ENCODE data around the gene PBLD. TPM values are rescaled to one million over a fixed set of nuclear protein-coding genes. Genes with fewer than 3 reads are reported as not detected.

PBLD gene
- total and polyA plus RNA-seq, 9 of the 15 experiments (the other 6 are each of a cell fraction or from before 2014, with no cell fraction given), result 1.2 to 4.3 (median 2.5) TPM

DNA sequence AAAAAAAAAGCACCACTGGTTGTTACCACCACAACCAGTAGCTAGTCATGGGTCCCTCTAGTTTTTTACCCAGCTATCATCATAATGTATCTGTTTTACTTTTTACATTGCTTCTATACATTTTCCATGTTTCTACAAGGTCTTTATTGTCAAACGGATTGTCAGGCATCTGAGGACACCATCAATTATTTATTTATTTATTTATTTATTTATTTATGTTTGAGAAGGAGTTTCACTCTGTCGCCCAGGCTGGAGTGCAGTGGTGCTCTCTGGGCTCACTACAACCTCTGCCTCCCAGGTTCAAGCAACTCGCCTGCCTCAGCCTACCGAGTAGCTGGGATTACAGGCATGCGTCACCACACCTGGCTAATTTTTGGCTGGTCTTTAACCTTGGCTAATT lies 29.9 kb downstream of the PBLD start:
- CTCF ChIA-PET (ENCODE audit: low intra/inter-chr PET ratio), result interaction anchor here (0.6 to 1.8 kb wide), 3 partner anchors 91 to 451 kb away, joined by 3 to 11 read pairs (median 4); no protein-coding TSS in a partner anchor
- DNase-seq (ENCODE audit: extremely low read depth in 1 of 4, low spot score in 3 of 4) (no peak), FAIRE-seq (no peak), ATAC-seq (no peak)
- H4K20me1 ChIP-seq (replicated peaks; ENCODE audit: control insufficient read depth, insufficient read depth, low read length), result no peaks in the 10 kb centered on the region
- POLR2A ChIA-PET, result interaction anchor here (1.1 kb wide), 1 partner anchor 29 kb away, joined by 4 read pairs; the partner anchor contains the start of genes HNRNPH3 and PBLD
- no peaks in the 10 kb centered on the region for H3K4me1 ChIP-seq (replicated peaks in 1 of 2; ENCODE audit: control insufficient read depth in 2 of 2, insufficient read depth in 2 of 2, low read length in 2 of 2)
- no peaks in the 10 kb centered on the region for H3K9me1 ChIP-seq (ENCODE audit: control insufficient read depth, insufficient read depth, low read length)
- H3K9ac ChIP-seq (ENCODE audit: insufficient read depth in 1 of 2, low read depth in 2 of 2, low read length in 2 of 2), result no peak overlapping the region
- H3K79me2 ChIP-seq (ENCODE audit: control insufficient read depth, insufficient read depth, low read length), result no peaks in the 10 kb centered on the region
- TF ChIP-seq, protein P1, sequence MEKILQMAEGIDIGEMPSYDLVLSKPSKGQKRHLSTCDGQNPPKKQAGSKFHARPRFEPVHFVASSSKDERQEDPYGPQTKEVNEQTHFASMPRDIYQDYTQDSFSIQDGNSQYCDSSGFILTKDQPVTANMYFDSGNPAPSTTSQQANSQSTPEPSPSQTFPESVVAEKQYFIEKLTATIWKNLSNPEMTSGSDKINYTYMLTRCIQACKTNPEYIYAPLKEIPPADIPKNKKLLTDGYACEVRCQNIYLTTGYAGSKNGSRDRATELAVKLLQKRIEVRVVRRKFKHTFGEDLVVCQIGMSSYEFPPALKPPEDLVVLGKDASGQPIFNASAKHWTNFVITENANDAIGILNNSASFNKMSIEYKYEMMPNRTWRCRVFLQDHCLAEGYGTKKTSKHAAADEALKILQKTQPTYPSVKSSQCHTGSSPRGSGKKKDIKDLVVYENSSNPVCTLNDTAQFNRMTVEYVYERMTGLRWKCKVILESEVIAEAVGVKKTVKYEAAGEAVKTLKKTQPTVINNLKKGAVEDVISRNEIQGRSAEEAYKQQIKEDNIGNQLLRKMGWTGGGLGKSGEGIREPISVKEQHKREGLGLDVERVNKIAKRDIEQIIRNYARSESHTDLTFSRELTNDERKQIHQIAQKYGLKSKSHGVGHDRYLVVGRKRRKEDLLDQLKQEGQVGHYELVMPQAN (IDR thresholded peaks at IDR 0.05; ENCODE audit: borderline replicate concordance), result no peak
- no peak for TF ChIP-seq FOXJ2 (tag; IDR thresholded peaks at IDR 0.05)
- no peaks in the 10 kb centered on the region for H3K27me3 ChIP-seq (ENCODE audit: control insufficient read depth in 2 of 2, insufficient read depth in 2 of 2, low read length in 2 of 2)
- H3K4me2 ChIP-seq (ENCODE audit: insufficient read depth, low read length), result no peak overlapping the region
- intact Hi-C loops (cut with micrococcal nuclease), result loop anchor here (1.0 to 5.0 kb wide), 4 partner anchors 91 to 515 kb away; no protein-coding TSS in a partner anchor
- in situ Hi-C loops (cut with MboI), result loop anchor here (5.0 to 10.0 kb wide), 3 partner anchors 91 to 518 kb away; no protein-coding TSS in a partner anchor
- H3K4me3 ChIP-seq, result no peak overlapping the region
- WGBS (ENCODE audit: insufficient coverage, low coverage, missing lambda C conversion rate), result 46% methylated on average over 5 of the region's 5 CpGs
- no peaks in the 10 kb centered on the region for H3K9me3 ChIP-seq (replicated peaks; ENCODE audit: control insufficient read depth, insufficient read depth, low read depth, low read length)
- H2AFZ ChIP-seq (ENCODE audit: low read depth, low read length), result no peak overlapping the region
- no peaks in the 10 kb centered on the region for H3K36me3 ChIP-seq (ENCODE audit: control insufficient read depth, insufficient read depth, low read length)
- no TSS peak for BruUV-seq (replicated peaks)
- no peak overlapping the region for H3K27ac ChIP-seq (ENCODE audit: extremely low read depth, low read depth, low read length)

DNA sequence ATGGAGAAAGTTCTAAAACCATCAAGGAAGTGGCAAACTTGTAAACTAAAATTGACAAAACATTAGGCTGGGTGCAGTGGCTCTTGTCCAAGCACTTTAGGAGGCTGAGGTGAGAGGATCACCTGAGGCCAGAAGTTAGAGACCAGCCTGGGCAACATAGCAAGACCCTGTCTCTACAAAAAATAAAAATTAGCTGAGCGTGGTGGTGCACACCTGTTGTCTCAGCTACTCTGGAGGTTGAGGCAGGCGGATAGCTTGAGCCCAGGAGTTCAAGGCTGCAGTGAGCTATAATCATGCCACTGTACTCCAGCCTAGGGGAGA lies 30.3 kb downstream of the PBLD start:
- no TSS peak for BruUV-seq (replicated peaks)
- no peaks in the 10 kb centered on the region for H3K9me3 ChIP-seq (replicated peaks; ENCODE audit: control insufficient read depth, insufficient read depth, low read depth, low read length)
- TF ChIP-seq HDAC2 (IDR thresholded peaks at IDR 0.05) (peak; percentile 39; the same call in 1 of the 2 replicates), OTX1 (CRISPR knock-in tag; IDR thresholded peaks at IDR 0.05) (no peak), ZNF121 (CRISPR knock-in tag; conservative IDR thresholded peaks at IDR 0.05) (peak; percentile 98), NR3C1 (CRISPR knock-in tag; IDR thresholded peaks at IDR 0.05) (no peak), KDM1A (IDR thresholded peaks at IDR 0.05) (peak in 1 of 2 experiments; percentile 45; a peak in 1 of 4 replicates), IRF2 (CRISPR knock-in tag; IDR thresholded peaks at IDR 0.05) (no peak), BCOR (IDR thresholded peaks at IDR 0.05) (peak; percentile 49; the same call in 1 of the 2 replicates)
- DNase-seq (ENCODE audit: extremely low read depth in 1 of 4, low spot score in 3 of 4) (no peak), FAIRE-seq (no peak), ATAC-seq (peak; percentile 29)
- intact Hi-C loops (cut with micrococcal nuclease) (loop anchor here (1.0 to 5.0 kb wide), 4 partner anchors 90 to 514 kb away; no protein-coding TSS in a partner anchor), in situ Hi-C loops (cut with MboI) (loop anchor here (5.0 to 10.0 kb wide), 3 partner anchors 90 to 518 kb away; no protein-coding TSS in a partner anchor)
- H3K27ac ChIP-seq (ENCODE audit: extremely low read depth, low read depth, low read length), result no peak overlapping the region
- H3K4me1 ChIP-seq (replicated peaks in 1 of 2; ENCODE audit: control insufficient read depth in 2 of 2, insufficient read depth in 2 of 2, low read length in 2 of 2), result no peaks in the 10 kb centered on the region
- no peak overlapping the region for H3K9ac ChIP-seq (ENCODE audit: insufficient read depth in 1 of 2, low read depth in 2 of 2, low read length in 2 of 2)
- no peak overlapping the region for H2AFZ ChIP-seq (ENCODE audit: low read depth, low read length)
- H3K36me3 ChIP-seq (ENCODE audit: control insufficient read depth, insufficient read depth, low read length), result no peaks in the 10 kb centered on the region
- no peaks in the 10 kb centered on the region for H4K20me1 ChIP-seq (replicated peaks; ENCODE audit: control insufficient read depth, insufficient read depth, low read length)
- no peaks in the 10 kb centered on the region for H3K79me2 ChIP-seq (ENCODE audit: control insufficient read depth, insufficient read depth, low read length)
- ChIA-PET POLR2A (interaction anchor here (1.0 to 1.4 kb wide), 4 partner anchors 11 to 90 kb away, joined by 3 to 7 read pairs (median 4); partner anchors contain the start of genes HNRNPH3 and PBLD), CTCF (ENCODE audit: low intra/inter-chr PET ratio) (interaction anchor here (0.6 to 1.8 kb wide), 3 partner anchors 90 to 450 kb away, joined by 3 to 11 read pairs (median 4); no protein-coding TSS in a partner anchor)
- no peak overlapping the region for H3K4me2 ChIP-seq (ENCODE audit: insufficient read depth, low read length)
- H3K4me3 ChIP-seq, result no peak overlapping the region
- H3K9me1 ChIP-seq (ENCODE audit: control insufficient read depth, insufficient read depth, low read length), result no peaks in the 10 kb centered on the region
- no peaks in the 10 kb centered on the region for H3K27me3 ChIP-seq (ENCODE audit: control insufficient read depth in 2 of 2, insufficient read depth in 2 of 2, low read length in 2 of 2)
- 3% methylated on average over 2 of the region's 2 CpGs for WGBS (ENCODE audit: insufficient coverage, low coverage, missing lambda C conversion rate)
